Measurements from ENCODE around the gene CLEC4M. TPM values are rescaled to one million over a fixed set of nuclear protein-coding genes. Genes with fewer than 3 reads are reported as not detected.
"Not testable (repeated sequence)": the region's sequence is repeated elsewhere in the genome, so short reads cannot be mapped to it uniquely, and the experiment has no call there.

CLEC4M gene
- total RNA-seq, 2 donors from 2014 or later = not detected

- ATAC-seq; intact Hi-C loops (cut with DNase I, micrococcal nuclease); DNase-seq: not testable (repeated sequence)
Observed at GRCh38 chr19:7765043-7765442, 2.0 kb downstream of the CLEC4M start.

GRCh38 chr19:7766535-7766934 is 3.5 kb downstream of the CLEC4M start:
- DNase-seq (no peak), ATAC-seq (no peak)
- intact Hi-C loops (cut with DNase I, micrococcal nuclease) = no loop called here

GRCh38 chr19:7767487-7767886 is 4.4 kb downstream of the CLEC4M start:
- intact Hi-C loops (cut with DNase I, micrococcal nuclease) = no loop called here
- ATAC-seq (no peak), DNase-seq (no peak)

- intact Hi-C loops (cut with DNase I, micrococcal nuclease) = no loop called here
- DNase-seq = no peak
- ATAC-seq = no peak
Observed at GRCh38 chr19:7769171-7769570, 6.1 kb downstream of the CLEC4M start.

- ATAC-seq (no peak), DNase-seq (no peak)
- intact Hi-C loops (cut with DNase I, micrococcal nuclease) = no loop called here
Observed at GRCh38 chr19:7771072-7771471, 8.0 kb downstream of the CLEC4M start.

GRCh38 chr19:7772752-7773291 is 9.8 kb downstream of the CLEC4M start:
- ATAC-seq (peak; percentile 28), DNase-seq (no peak)
- intact Hi-C loops (cut with DNase I, micrococcal nuclease) = no loop called here

- ATAC-seq = no peak
- no peak for DNase-seq
- intact Hi-C loops (cut with DNase I, micrococcal nuclease) = no loop called here
Observed at GRCh38 chr19:7773841-7774240, 10.8 kb downstream of the CLEC4M start.

GRCh38 chr19:7775761-7776160 is 12.7 kb downstream of the CLEC4M start:
- intact Hi-C loops (cut with DNase I, micrococcal nuclease) = no loop called here
- no peak for DNase-seq
- no peak for ATAC-seq

GRCh38 chr19:7778081-7778480 is 15.0 kb downstream of the CLEC4M start:
- DNase-seq (no peak), ATAC-seq (no peak)
- intact Hi-C loops (cut with DNase I, micrococcal nuclease) = no loop called here

GRCh38 chr19:7779631-7780486 is 16.8 kb downstream of the CLEC4M start:
- ATAC-seq = no peak
- no peak for DNase-seq
- intact Hi-C loops (cut with DNase I, micrococcal nuclease) = no loop called here

GRCh38 chr19:7781157-7781556 is 18.1 kb downstream of the CLEC4M start:
- intact Hi-C loops (cut with DNase I, micrococcal nuclease) = no loop called here
- no peak for ATAC-seq

GRCh38 chr19:7783991-7784423 is 21.0 kb downstream of the CLEC4M start:
- intact Hi-C loops (cut with DNase I, micrococcal nuclease) = no loop called here
- DNase-seq = no peak
- ATAC-seq = peak; percentile 12

More at GRCh38 chr19:7781157-7781556, 18.1 kb downstream of the CLEC4M start:
- DNase-seq = no peak

- ATAC-seq (no peak), DNase-seq (no peak)
- intact Hi-C loops (cut with DNase I, micrococcal nuclease) = no loop called here
Observed at GRCh38 chr19:7784856-7785255, 21.8 kb downstream of the CLEC4M start.

- intact Hi-C loops (cut with DNase I, micrococcal nuclease) = no loop called here
- no peak for DNase-seq
- peak; percentile 80 for ATAC-seq
Observed at GRCh38 chr19:7787141-7787540, 24.1 kb downstream of the CLEC4M start.

GRCh38 chr19:7787602-7788177 is 24.6 kb downstream of the CLEC4M start:
- intact Hi-C loops (cut with DNase I, micrococcal nuclease) = no loop called here
- no peak for ATAC-seq
- DNase-seq = no peak

- ATAC-seq = no peak
- no peak for DNase-seq
- intact Hi-C loops (cut with DNase I, micrococcal nuclease) = no loop called here
Observed at GRCh38 chr19:7788178-7788932, 25.3 kb downstream of the CLEC4M start.

- DNase-seq = no peak
- peak; percentile 15 for ATAC-seq
- intact Hi-C loops (cut with DNase I, micrococcal nuclease) = no loop called here
Observed at GRCh38 chr19:7788933-7789323, 25.9 kb downstream of the CLEC4M start.

- peak in 1 of 2 donors; percentile 43 for DNase-seq
- intact Hi-C loops (cut with DNase I, micrococcal nuclease) = no loop called here
- peak; percentile 84 for ATAC-seq
Observed at GRCh38 chr19:7789447-7789846, 26.4 kb downstream of the CLEC4M start.

GRCh38 chr19:7790416-7790815 is 27.4 kb downstream of the CLEC4M start:
- intact Hi-C loops (cut with DNase I, micrococcal nuclease) = no loop called here
- DNase-seq (no peak), ATAC-seq (no peak)

Measured in left colon (tissue), 2 donors.